ENCODE results near the gene SLC24A3.

GRCh38 chr20:19522071-19522801 lies 309.8 kb downstream of the SLC24A3 start:
- TF ChIP-seq CTCF (IDR thresholded peaks at IDR 0.05) (no peak), ZFX (IDR thresholded peaks at IDR 0.05; ENCODE audit: borderline replicate concordance) (no peak)
